Stimulated activated CD4-positive, alpha-beta T cell treated with anti-CD3 and anti-CD28 coated beads, TNF-alpha, amount 100 ng/mL, for 48 hours (primary cell): Measurements from ENCODE around the gene CEP57L1.
A peak's percentile ranks its signal among the peaks of the same experiment; 100 is the strongest.
"Not testable (repeated sequence)": the region's sequence is repeated elsewhere in the genome, so short reads cannot be mapped to it uniquely, and the experiment has no call there.

Experiments used
- DNase-seq, 3 donors: peaks; one replicate each; pipeline ENCODE4 v3.0.0-alpha.2; 2020; ENCODE audit warnings: low read depth in 3 of 3

Gene CEP57L1

DNA sequence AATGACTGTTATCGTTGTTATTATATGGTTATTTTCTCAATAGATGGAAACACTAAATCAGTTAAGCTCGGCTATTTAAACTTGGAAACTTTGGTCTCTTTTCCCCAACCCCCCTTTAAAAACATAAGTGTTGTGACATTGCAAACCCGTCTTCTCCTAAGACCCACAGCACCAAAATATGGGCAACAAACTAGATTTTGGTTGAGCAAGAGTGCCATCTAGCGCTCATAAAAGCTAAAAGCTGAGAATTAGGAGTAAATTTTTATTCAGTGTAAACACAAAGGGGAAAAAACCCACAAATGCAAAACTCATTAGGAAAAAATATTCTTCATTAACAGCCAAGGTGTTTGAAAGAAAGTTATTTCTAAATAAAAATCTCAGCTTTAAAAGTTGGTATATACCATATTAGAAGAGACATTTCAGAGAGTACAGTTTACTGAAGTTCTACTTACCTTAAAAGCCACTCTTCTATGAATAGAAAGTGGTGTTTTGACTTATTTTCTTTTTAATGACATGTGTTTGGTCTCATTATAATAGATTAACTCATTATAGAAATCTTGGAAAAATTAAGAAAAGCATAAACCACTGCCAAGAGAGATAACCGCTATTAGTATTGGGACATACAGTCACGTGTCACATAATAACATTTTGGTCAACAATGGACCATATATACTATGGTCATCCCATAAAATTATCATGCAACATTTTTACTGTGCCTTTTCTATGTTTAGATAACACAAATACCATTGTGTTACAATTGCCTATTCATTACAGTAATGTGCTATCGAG, 21.8 kb upstream of the CEP57L1 start:
- DNase-seq: peak in 2 of 3 donors; percentile 17 to 45

DNA sequence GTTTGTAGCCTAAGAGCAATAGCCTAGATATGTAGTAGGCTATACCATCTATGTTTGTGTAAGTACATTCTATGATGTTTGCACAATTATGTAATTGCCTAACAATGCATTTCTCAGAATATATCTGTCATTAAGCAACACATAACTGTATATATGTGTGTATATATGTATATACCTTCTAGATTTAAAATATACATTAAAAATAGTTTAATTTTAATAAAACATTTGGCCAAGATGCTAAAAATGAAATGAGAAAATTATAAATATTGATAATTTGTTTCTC, 21.2 kb upstream of the CEP57L1 start:
- no peak for DNase-seq

DNA sequence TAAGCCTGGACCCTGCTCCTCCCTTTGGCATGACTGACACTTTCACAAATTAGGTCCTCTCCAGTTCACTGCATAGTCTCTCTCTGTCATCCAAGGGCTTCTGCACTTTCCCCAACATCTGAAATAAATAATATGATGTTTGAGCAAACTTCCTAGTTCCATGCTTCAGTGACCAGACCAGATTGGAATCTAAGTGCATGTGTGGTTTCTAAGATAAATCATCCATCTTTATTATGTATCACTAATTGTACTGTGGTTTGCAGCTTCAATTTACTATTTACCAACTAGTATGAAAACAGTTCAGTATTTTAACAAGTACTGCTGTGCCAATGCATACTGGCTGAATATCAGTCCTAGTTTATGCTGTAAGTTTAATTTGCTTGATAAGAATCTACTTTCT, 19.4 kb upstream of the CEP57L1 start:
- DNase-seq: no peak

DNA sequence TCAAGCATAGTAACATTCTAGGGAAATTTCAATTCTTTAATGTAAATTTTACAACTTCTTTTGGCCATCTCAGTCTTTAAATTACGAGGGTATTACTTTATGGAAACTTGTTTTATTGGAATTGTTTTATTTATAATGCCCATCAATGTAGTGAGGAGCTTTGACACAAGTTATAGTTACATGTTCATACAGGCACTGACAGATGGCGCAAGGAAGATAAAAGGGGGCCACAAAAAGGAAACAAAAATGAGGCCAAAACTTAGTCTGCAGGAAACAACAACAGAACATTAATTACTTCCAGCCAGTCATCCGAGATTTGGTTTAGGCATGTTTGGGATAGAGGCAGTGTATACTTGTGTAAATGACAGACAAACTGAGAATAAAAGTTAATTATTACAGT, 18.9 kb upstream of the CEP57L1 start:
- no peak for DNase-seq

DNA sequence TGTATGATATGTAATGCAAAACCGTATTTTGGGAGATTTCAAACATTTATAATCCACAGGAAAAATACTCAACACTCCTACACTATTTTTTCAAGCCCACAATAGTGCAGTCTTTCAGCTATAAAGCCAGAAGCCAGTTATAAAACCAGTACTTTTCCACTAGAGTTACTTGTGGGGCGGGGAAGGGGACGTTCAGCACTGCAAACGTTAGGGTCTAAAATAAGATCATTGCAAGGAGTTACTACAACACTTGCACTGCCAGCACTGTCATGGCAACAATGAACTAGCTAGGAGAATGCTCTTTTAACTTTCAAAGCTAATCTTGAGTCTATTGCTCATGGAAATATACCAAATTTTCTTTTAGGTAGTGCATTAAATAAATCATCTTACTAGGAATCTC, 15.3 kb upstream of the CEP57L1 start:
- no peak for DNase-seq

DNA sequence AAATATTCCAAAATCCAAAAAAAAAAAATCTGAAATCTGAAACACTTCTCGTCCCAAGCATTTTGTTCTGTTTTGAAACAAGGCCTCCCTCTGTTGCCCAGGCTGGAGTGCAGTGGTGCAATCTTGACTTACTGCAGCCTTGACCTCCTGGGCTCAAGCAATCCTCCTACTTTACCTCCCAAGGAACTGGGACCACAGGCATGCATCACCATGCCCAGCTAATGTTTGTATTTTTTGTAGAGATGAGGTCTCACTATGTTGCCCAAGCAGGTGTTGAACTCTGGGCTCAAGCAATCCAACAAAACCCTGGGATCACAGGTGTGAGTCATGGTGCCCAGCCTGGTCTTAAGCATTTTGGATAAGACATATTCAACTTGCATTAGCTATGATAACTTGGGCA, 14.3 kb upstream of the CEP57L1 start:
- DNase-seq: no peak

DNA sequence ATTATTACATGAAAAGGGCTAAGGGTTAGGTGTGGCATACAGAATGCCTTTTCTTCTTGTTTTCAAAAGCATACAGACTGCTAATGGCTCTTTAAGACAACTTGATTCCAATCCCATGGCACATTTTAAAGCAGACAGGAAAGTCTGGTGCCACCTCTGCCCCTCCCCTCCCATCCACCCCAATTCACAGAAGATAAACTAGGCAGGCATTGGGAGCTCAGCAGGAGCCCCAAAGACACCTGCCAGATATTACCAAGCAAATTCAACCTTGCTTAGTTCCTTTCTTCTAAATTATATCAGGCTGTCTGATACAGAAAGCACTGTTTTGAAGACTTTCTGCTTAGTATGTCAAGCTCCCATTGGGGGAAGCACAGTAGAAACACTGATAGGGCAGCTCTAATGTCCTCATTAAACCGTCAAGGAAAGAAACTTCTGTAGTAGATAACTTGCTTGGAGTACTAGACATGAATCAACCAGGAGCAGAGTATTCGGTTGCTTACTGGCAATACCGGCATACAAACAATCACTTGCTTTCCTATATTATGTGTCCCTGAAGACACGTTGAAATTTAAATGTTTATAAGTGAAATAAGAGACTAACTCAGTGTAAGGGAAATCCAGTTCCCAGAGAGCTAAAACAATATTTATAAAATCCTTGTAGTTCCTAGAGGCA, 13.7 kb upstream of the CEP57L1 start:
- no peak for DNase-seq

DNA sequence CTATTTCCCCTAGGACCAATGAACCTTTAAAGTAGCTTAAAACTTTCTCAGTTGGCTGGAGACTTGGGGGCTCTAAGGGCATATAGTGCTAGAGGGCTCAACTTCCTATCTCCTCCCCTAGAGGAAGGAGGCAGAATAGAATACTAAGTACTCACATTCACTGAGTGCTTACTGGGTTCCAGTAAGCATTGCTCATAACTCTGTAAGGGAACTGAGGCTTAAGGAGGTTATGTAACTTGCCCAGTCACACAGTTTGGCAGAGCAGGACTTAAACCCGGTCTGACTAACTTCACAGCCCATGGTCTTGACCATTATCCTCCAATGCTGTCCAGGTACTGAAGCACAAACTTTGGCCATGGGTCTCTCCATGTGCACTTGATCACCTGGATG, 13.1 kb upstream of the CEP57L1 start:
- DNase-seq: no peak

DNA sequence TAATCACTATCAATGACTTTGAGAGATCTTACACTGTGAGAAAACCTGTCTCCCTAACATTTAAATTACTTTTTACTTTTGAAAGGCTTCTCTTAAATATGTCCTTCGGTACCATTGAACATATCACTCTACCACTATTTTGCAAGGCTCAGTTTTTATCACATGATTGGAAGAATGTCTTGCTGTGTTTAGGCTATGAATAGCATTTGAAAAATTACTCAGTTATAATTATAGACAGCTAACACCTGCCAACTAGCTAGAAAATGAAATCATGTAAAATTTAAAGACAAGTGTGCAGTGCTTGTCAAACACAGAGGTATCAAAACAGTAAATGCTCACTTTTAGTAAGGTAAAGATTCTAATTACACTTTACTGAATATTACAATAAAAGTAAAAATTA, 11.7 kb upstream of the CEP57L1 start:
- DNase-seq: no peak

DNA sequence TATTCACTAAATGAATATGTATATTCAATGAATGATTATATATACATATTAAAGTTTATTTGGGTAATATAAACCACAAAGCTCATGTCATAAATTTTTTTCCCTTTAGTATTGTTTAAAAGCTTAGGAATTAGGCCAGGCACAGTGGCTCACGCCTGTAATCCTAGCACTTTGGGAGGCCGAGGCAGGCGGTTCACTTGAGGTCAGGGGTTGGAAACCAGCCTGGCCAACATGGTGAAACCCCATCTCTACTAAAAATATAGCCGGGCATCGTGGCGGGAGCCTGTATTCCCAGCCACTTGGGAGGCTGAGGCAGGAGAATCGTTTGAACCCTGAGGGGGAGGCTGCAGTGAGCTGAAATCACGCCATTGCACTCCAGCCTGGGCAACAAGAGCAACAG, 11.2 kb upstream of the CEP57L1 start:
- DNase-seq: not testable (repeated sequence)

DNA sequence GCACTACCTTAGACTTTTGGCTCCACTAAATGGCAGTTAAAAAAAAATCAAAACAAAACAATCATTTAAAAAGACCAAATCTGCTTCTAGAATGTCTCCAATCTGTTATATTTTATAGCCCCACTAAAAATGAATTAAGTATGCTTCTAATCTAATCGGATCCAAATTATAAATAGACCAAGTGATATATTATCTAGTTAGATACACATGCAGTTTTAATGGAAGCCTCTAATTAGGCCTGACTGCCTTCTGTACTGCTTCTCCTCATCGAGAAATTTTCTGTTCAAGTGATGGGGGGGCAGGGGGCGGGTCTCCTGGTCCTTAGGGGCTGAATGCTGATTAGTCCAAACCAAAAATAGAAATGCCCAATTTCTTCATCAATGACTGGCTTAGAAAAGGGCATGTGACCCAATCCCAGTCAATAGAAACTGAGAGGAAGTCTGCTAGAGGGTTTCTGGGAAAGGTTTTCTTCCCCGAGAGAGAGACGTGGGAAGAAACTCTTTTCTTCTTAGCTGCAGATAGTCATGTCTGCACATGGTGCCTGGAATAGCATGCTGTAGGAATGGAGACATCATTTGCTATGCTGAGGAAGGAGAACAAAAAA, 7.5 kb upstream of the CEP57L1 start:
- no peak for DNase-seq

DNA sequence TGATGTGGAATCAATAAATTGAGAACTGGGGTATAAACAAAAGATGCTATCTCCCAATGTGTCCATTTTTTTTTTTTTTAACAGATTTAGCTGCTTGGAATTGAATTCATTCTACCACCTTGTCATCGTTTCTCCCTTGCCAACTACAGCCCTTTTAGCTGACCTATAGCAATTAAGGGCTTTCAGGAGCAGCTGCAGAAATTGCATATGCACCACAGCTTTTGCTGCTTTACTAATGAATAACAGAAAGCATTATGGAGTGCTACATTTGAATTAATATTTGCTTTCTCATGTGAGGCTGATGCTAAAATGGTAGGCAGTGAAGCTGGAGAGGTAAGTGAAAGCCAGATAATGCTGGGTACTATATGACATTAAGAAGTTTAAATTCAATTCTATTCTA, 6.3 kb upstream of the CEP57L1 start:
- no peak for DNase-seq

DNA sequence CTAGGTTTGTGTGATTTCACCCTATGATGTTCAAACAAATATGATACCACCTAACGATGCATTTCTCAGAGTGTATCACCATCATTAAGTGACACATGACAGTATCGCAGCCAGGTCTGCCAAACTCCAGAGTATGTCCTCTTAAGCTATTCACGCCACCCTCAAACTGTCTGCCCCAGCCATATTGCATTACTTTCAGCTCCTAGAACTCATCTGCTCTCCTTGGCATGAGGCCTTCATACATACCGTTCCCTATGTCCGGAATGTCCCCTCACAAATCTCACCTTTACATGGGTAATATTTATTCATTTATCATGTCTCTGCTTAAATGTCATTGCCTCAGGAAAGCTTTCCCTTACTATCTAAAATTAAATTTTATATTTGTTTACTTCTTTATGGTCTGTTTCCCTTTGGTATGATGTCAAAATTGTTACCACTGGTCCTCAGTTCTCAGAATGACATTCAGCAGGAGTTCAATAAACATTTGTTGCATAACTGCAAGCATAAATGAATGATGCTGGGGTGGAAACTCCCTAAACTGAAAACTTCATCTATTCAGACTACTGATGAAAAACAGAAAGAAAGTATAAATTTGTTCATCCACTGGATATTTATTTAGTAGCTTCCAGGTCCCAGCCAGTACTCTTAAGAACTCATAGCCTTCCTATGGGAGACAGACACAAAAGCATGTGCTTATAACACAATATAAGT, 3.8 kb upstream of the CEP57L1 start:
- no peak for DNase-seq

DNA sequence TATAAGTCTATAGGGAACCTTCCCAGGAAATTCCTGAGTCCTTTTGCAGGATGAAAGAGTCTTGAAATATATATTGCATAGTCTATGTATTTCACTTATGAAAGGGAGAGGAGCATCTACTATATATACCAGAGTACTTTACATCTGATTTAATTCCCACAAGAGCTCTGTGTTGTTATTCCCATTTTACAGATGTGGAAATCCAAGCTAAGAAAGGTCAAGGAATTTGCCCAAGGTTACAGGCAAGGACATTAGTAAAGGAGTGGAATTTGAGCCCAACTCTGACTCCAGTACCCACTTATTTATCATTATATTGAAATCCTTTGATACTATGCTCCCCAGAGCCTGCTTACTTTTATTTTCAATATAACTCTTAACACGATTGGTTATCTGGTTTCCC, 3.2 kb upstream of the CEP57L1 start:
- DNase-seq: no peak

DNA sequence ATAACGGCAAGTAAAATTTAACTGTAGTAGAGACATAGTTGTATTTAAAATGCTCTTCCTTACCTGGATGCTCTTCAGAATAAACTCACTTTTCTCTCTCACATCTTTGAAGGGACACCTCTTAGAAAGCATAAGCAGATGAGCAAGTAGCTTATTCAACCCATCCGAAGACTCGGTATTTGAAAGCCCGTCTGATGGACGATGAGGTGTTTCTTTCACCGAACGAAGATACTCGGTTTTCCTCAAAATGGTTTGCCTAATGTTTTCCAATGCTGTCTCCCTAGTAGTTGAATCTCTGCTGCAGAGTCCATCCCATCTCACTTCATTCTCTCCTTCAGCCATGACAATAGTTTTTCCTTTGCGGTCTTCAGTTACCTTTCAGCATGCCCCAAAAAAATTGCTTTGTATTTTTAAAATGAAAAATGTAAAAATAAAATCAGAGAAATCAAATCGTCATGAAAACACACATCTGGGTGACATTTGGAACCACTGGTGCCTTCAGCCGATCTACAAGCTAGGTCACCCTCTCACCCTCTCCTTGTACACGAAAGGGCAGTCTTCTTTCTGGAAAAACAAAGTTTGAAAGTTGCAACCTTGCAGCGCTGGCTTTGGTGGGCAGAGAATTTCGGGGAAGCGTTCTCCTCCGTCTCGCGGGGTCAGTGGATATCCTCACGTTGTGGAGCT, 1.4 kb upstream of the CEP57L1 start:
- no peak for DNase-seq

DNA sequence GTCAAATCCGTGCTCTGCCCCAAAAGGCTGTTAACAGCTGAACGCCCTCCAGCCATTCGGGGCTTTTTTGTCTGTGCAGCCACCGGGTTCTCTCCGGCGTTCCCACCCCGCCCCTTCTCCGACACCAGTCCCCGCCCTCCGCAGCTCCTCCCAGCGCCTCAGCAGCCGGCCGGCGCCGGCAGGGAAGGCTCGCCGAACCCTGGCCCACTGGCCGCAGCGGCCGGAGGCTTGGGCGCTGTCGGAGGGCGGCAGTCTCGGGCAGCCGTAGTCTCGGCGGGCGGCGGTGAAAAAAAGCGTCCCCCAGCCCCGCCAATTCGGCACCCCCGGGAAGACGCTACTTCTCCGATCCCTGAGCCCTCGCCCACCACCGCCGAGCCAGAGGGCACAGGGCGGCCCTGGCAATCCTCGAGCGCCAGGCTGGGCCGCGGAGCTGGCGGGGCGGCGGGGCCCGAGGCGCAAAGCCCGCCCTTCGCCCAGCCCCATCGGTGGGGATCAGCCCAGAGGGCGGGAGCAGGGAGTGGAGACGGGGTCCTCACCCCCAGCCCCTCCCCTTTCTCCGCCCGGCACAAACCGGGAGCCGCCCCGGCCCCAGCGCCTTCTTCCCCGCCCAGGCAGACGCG, 781 bp upstream of the CEP57L1 start, which contains the start of gene SESN1:
TSS of gene SESN1 (minus strand) at position 431 of the 620 bp plus-strand sequence. CDS start 773 bp downstream, outside the sequence.
- DNase-seq: peak; percentile 89 to 91 (median 90)

DNA sequence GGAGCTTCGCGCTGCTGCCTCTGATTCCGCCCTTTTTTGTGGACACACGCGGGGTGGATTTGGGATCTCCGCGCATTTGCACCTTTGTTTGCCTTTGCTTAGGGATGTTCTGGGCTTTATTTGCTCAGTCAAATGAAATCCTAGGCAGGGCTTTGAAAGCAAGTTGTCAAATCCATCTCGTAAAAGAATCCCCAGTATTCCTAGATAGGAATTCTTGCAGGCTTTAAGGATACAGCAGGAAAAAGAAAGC, 453 bp downstream of the CEP57L1 start:
- no peak for DNase-seq

DNA sequence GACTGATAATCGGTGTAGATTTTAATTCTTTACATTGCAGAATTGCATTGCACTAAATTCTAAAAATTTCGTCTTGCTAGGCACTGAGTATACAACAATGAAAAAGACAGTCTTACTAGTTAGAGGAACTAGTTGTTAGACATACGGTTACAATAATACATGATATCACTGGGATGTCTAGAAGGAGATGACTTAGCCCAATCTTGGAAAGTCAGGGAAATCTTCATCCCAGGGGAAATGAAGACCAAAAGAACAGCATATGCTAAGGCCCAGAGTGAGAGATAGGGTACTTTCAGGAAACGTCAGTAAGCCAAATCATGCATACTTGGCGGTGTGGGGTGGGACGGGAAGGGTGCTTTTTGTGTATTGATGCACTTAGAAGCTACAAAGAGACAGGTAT, 901 bp downstream of the CEP57L1 start:
- DNase-seq: no peak

DNA sequence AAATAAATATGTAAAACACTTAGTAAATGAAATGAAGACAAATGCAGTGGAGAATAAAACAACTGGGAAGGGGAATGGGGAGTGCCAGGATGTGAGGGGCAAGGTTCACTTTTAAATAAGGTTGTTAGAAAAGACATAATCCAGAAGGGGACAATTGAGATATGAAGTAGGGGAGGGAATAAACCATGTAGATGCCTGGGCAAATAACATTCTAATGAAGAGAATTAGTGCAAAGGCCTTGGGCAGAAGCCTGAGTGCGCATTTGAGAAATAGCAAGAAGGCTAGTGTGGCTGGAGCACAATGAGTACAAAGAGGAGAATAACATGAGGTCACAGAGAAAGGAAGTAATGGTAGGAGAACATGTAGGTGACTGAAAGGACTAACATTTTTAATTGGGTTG, 2.4 kb downstream of the CEP57L1 start:
- DNase-seq: no peak

DNA sequence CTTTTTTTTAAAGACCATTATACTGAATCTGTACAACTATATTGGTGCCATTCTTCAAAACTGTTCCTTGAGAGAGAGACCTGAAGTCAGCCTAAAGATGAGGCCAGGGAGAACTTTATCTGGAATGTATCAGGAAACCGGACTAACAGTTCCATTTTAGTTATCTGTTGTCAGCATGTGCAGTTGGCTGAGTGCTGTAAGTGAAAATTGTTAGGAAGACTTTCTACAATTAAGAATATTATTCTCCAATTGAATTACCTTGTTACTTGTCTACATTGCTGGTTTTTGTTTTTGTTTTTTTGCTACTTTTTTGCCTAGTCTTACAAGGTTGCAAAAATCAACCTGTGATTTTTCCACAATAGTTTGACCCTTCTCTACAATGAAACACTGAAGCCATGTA, 7.5 kb downstream of the CEP57L1 start:
- no peak for DNase-seq

DNA sequence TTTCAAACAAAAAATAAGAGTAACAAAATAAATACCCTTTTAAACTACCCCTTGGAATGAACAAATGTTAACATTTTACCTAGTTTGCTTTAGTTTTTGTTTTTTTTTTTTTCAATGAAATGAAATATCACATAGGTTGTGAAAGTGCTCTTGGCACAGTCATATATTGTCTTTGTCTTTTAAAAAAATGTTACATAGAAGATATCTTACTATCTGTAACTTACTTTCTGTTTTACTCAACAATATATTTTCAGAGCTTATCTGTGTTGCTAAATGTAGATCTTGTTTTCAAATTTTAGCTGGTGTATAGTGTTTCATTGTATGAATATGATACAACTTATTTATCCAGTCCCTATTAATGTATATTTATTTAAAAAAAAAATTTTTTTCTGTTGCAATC, 8.6 kb downstream of the CEP57L1 start:
- DNase-seq: no peak

DNA sequence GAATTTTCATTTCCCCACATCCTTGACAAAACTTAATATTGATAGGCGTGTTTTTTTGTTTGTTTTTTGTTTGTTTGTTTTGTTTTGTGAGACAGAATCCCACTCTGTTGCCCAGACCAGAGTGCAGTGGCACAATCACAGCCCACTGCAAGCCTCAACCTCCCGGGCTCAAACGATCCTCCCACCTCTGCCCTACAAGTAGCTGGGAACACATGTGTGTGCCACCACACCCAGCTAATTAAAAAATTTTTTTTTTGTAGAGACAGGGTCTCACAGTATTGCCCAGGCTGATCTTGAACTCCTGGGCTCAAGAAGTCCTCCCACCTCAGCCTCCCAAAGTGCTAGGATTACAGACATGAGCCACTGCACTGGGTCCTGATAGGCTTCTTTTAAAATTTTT, 9.2 kb downstream of the CEP57L1 start:
- DNase-seq: no peak
